Adipose tissue (tissue), 3 donors: ENCODE results near the gene DLAT. TPM values are rescaled to one million over a fixed set of nuclear protein-coding genes. Genes with fewer than 3 reads are reported as not detected.

Experiments
- H3K27ac ChIP-seq: one replicate; pipeline ENCODE4 v1.5.1; 2013; ENCODE audit warnings: low read depth, low read length
- whole genome bisulfite sequencing, 3 donors: extraction: QIAGEN DNeasy Blood & Tissue Kit; methylation state at CpG; one replicate each; pipeline ENCODE4 v1.1.7; 2013; 5-methylcytosine and 5-hydroxymethylcytosine counted together
- polyA plus RNA-seq, 3 donors: library from polyadenylated mRNA; stranded (reverse); fragments of 200-250 nt; gene quantifications; one replicate each; pipeline ENCODE4 v1.2.3, GENCODE V29; 2013
- donor health status: healthy with polysubstance abuse.
- donor health status: Bipolar disorder and iron deficiency.
- donor health status: healthy.

DLAT gene
- polyA plus RNA-seq, 3 donors, result 12.4 to 67.8 (median 29.4) TPM

- no peak overlapping the region for H3K27ac ChIP-seq
Observed at GRCh38 chr11:112096194-112096593, 71.0 kb downstream of the DLAT start.

- no peak overlapping the region for H3K27ac ChIP-seq
- 86 to 90% (median 87%) methylated on average over 11 of the region's 11 CpGs for WGBS, 3 donors
Observed at GRCh38 chr11:112097734-112098528, 72.7 kb downstream of the DLAT start.

- H3K27ac ChIP-seq, result no peak overlapping the region
- 59 to 76% (median 66%) methylated on average over 2 of the region's 2 CpGs for WGBS, 3 donors
Observed at GRCh38 chr11:112100462-112100861, 75.3 kb downstream of the DLAT start.

- WGBS, 3 donors, result 72 to 92% (median 81%) methylated on average over 6 of the region's 6 CpGs
- no peak overlapping the region for H3K27ac ChIP-seq
Observed at GRCh38 chr11:112103446-112103845, 78.2 kb downstream of the DLAT start.

GRCh38 chr11:112106070-112106469 is 80.9 kb downstream of the DLAT start:
- 95 to 98% (median 96%) methylated on average over 8 of the region's 8 CpGs for WGBS, 3 donors

More at GRCh38 chr11:112106070-112106469, 80.9 kb downstream of the DLAT start:
- no peak overlapping the region for H3K27ac ChIP-seq

Other genes with a start within 250 kb of the DLAT start
- 10 to 100 TPM; 13.2 to 39.5 (median 18.9) TPM for gene ALG9, start 153.8 kb upstream of the DLAT start, polyA plus RNA-seq
- gene FDXACB1, start 146.2 kb upstream of the DLAT start, polyA plus RNA-seq, result 1 to 10 TPM in 2 of 3 donors, under 1 TPM in 1; 0.89 to 1.8 (median 1.5) TPM
- 10 to 100 TPM; 21.3 to 37.8 (median 29.8) TPM for gene CFAP68, start 145.9 kb upstream of the DLAT start, polyA plus RNA-seq
- 100 to 1,000 TPM; 100 to 770 (median 580) TPM for gene CRYAB, start 113.6 kb upstream of the DLAT start, polyA plus RNA-seq
- 10 to 100 TPM in 2 of 3 donors, 1 to 10 TPM in 1; 2.0 to 32.5 (median 15.6) TPM for gene HSPB2, start 112.7 kb upstream of the DLAT start, polyA plus RNA-seq
- gene C11orf52, start 106.5 kb upstream of the DLAT start, polyA plus RNA-seq, result 10 to 100 TPM in 1 of 3 donors, 1 to 10 TPM in 2; 2.7 to 22.0 (median 4.4) TPM
- 10 to 100 TPM in 2 of 3 donors, 1 to 10 TPM in 1; 4.9 to 45.3 (median 24.4) TPM for gene DIXDC1, start 88.1 kb upstream of the DLAT start, polyA plus RNA-seq
- 1 to 10 TPM in 1 of 3 donors, under 1 TPM in 2; 0.76 to 1.3 (median 0.86) TPM for gene PIH1D2, start 48.6 kb downstream of the DLAT start, polyA plus RNA-seq
- 10 to 100 TPM; 11.9 to 12.8 (median 11.9) TPM for gene NKAPD1, start 48.9 kb downstream of the DLAT start, polyA plus RNA-seq
- gene TIMM8B, start 61.3 kb downstream of the DLAT start, polyA plus RNA-seq, result 100 to 1,000 TPM in 2 of 3 donors, 10 to 100 TPM in 1; 45.3 to 118 (median 118) TPM
- 100 to 1,000 TPM in 2 of 3 donors, 10 to 100 TPM in 1; 62.5 to 170 (median 133) TPM for gene SDHD, start 61.5 kb downstream of the DLAT start, polyA plus RNA-seq
- 10 to 100 TPM in 1 of 3 donors, 1 to 10 TPM in 2; 3.2 to 26.2 (median 5.5) TPM for gene IL18, start 138.7 kb downstream of the DLAT start, polyA plus RNA-seq
- not detected for gene TEX12, start 142.0 kb downstream of the DLAT start, polyA plus RNA-seq
- gene BCO2, start 150.1 kb downstream of the DLAT start, polyA plus RNA-seq, result 1 to 10 TPM in 1 of 3 donors, under 1 TPM in 2; 0.77 to 5.2 (median 0.98) TPM
- 10 to 100 TPM; 10.4 to 36.1 (median 25.6) TPM for gene PTS, start 201.0 kb downstream of the DLAT start, polyA plus RNA-seq
- not detected for gene PLET1, start 235.5 kb downstream of the DLAT start, polyA plus RNA-seq